Stimulated activated naive CD8-positive, alpha-beta T cell treated with anti-CD3 and anti-CD28 coated beads, Interleukin-15, Interleukin-2, amounts not matched to agents 100 U/mL and 50 U/mL, for 24 hours (primary cell): ENCODE data around the gene STK17B.
A peak's percentile ranks its signal among the peaks of the same experiment; 100 is the strongest.

Source experiments
- ATAC-seq: fragments of 150-1000 bp; cut with Tn5 transposase; one replicate; pipeline ENCODE4 v1.10.0; 2021
- DNase-seq: peaks from one replicate; pipeline ENCODE4 v3.0.0; 2021

The STK17B gene

GRCh38 chr2:196155575-196155974 lies 15.8 kb downstream of the STK17B start:
- ATAC-seq (no peak), DNase-seq (no peak)

GRCh38 chr2:196153480-196153879 lies 17.9 kb downstream of the STK17B start:
- ATAC-seq (no peak), DNase-seq (no peak)

GRCh38 chr2:196149948-196150347 lies 21.4 kb downstream of the STK17B start:
- ATAC-seq (peak; percentile 28), DNase-seq (no peak)

- ATAC-seq (no peak), DNase-seq (no peak)
Observed at GRCh38 chr2:196148736-196149135, 22.6 kb downstream of the STK17B start.

- ATAC-seq, result no peak
- no peak for DNase-seq
Observed at GRCh38 chr2:196145256-196145655, 26.1 kb downstream of the STK17B start.

GRCh38 chr2:196144513-196145126 lies 26.8 kb downstream of the STK17B start:
- ATAC-seq, result peak; percentile 58
- no peak for DNase-seq

GRCh38 chr2:196143730-196144131 lies 27.6 kb downstream of the STK17B start:
- DNase-seq (no peak), ATAC-seq (peak; percentile 70)

- DNase-seq (no peak), ATAC-seq (no peak)
Observed at GRCh38 chr2:196142825-196143224, 28.6 kb downstream of the STK17B start.

- DNase-seq (no peak), ATAC-seq (no peak)
Observed at GRCh38 chr2:196140213-196140612, 31.2 kb downstream of the STK17B start.

- no peak for ATAC-seq
- no peak for DNase-seq
Observed at GRCh38 chr2:196137271-196137670, 34.1 kb downstream of the STK17B start.

GRCh38 chr2:196136151-196136550 lies 35.2 kb downstream of the STK17B start:
- DNase-seq (no peak), ATAC-seq (no peak)

- peak; percentile 72 for DNase-seq
- ATAC-seq, result peak; percentile 33
Observed at GRCh38 chr2:196131949-196132925, 39.1 kb downstream of the STK17B start.

GRCh38 chr2:196131384-196131937 lies 39.9 kb downstream of the STK17B start:
- peak; percentile 53 for ATAC-seq
- peak; percentile 76 for DNase-seq

- ATAC-seq, result no peak
- peak; percentile 65 for DNase-seq
Observed at GRCh38 chr2:196130039-196130825, 41.1 kb downstream of the STK17B start.

GRCh38 chr2:196128749-196129148 lies 42.6 kb downstream of the STK17B start:
- no peak for DNase-seq
- ATAC-seq, result no peak

- ATAC-seq, result no peak
- no peak for DNase-seq
Observed at GRCh38 chr2:196125596-196125995, 45.8 kb downstream of the STK17B start.

GRCh38 chr2:196123679-196124373 lies 47.6 kb downstream of the STK17B start:
- DNase-seq (no peak), ATAC-seq (no peak)

GRCh38 chr2:196119926-196120325 lies 51.5 kb downstream of the STK17B start:
- ATAC-seq (no peak), DNase-seq (no peak)

GRCh38 chr2:196117214-196117705 lies 54.1 kb downstream of the STK17B start:
- DNase-seq (no peak), ATAC-seq (no peak)

GRCh38 chr2:196113061-196113974 lies 58.1 kb downstream of the STK17B start:
- no peak for DNase-seq
- no peak for ATAC-seq
